NCI-H2227 (cell line): ENCODE measurements around the gene IQSEC3.
"Not testable (repeated sequence)": the region's sequence is repeated elsewhere in the genome, so short reads cannot be mapped to it uniquely, and the experiment has no call there.

Experiments used
- DNase-seq: peaks from one replicate; lab custom pipeline; 2025; ENCODE audit not compliant: unreplicated experiment; lab: John Stamatoyannopoulos, UW

Gene IQSEC3

DNA sequence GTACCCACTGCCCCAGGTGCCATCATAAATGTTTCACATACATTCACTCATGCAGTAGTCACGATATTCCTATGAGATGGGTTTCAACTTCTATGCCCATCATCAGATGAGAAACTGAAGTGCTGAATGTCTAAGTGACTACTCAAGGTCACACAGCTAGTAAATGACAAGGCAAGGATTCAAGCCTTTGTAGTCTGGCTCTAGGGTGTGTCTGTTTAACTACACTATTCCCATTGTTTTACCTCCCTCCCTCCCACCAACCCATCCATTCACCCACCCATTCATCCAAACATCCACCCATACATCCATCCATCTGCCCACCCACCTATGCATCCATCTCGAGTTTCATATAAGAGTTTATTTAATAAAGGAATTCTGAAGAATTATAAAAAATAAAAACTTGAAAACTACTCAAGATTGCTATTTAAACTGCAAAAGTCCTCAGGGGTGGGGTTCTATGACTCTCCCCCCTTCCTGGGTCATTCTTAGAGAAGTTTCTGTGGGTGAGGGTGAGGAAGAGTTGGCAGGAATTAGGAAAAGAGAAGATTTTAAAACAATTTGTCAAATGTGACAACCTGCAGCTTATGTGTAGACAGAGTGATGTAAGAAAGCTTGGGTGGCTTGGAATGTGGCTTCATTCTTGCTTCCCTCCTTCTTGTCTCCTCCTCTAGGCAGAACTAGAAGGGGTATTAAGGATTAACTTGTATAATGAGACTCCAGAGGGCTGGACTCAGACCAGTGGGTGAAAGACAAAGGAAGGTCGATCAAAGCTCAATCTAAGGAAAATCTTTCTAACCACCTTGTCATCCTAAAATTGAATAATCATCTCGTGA, 13.4 kb upstream of the IQSEC3 start:
- DNase-seq, result not testable (repeated sequence)

- DNase-seq, result no peak
Observed at GRCh38 chr12:53735-54730, 12.5 kb upstream of the IQSEC3 start.

DNA sequence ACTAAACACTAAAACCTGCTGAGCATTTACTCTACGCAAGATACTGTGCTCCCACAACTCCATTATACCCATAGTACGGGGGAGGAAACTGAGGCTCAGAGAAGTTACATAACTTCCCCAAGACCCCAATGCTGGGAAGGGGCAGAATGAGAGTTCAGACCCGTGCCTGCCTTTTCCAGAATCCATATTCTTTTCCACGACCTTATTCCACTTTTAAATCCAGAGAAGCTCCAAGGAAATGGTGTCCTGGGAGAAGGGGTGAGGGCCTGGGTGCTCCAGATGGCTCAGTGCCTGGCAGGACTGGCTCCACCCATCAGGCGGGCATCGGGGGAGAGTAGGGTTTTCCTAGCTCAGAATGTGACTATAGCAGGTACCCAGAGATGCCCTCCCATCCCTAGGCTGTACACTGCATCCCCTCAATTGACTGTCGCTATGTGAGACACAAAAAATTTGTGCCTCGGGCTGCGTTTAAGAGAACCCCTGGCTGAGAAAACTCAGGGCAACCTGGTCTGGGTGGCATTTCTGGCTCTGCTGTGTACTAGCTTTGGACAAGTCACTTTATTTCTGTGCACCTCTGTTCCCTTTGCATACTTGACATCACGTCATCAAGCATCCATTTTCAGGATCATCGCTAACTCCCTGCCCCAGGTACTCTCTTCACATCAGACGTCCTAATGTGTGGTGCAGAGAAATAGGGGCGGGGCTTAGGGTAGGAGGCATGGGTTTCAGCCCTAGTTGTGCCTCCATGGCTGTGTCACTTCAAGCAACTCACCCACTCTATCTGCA, 11.6 kb upstream of the IQSEC3 start:
- DNase-seq, result no peak

GRCh38 chr12:56683-57346, 9.8 kb upstream of the IQSEC3 start:
- DNase-seq, result no peak

- DNase-seq, result no peak
Observed at GRCh38 chr12:57539-57938, 9.0 kb upstream of the IQSEC3 start.

GRCh38 chr12:58832-59231, 7.7 kb upstream of the IQSEC3 start:
- DNase-seq, result no peak

GRCh38 chr12:61845-62244, 4.7 kb upstream of the IQSEC3 start:
- not testable (repeated sequence) for DNase-seq

- DNase-seq, result not testable (repeated sequence)
Observed at GRCh38 chr12:65491-66063, 990 bp upstream of the IQSEC3 start.

DNA sequence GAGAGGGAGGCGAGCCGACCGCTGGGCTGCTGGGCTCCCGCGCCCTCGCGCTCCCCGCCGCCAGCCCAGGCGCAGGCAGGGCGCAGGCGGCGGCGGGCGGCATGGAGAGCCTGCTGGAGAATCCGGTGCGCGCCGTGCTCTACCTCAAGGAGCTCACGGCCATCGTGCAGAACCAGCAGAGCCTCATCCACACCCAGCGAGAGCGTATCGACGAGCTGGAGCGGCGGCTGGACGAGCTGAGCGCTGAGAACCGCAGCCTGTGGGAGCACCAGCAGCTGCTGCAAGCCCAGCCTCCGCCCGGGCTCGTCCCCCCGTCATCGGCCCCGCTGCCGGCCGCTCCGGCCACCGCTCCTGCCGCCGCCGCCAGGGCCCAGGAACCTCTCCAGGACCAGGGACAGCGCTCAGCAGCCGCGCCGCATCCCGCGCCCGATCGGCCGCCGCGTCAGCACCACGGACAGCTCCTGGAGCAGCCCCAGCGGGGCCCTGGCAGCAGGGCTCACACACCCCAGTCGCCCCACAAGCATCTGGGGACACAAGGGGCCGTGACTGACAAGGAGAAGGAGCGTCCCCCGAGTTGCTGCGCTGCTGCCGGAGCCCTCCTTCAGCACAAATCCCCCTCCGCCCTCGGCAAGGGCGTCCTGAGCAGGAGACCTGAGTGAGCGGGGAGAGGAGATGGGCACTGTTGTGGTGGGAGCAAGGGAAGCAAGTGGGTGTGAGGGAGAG, 376 bp downstream of the IQSEC3 start:
- not testable (repeated sequence) for DNase-seq

GRCh38 chr12:69677-70076, 3.1 kb downstream of the IQSEC3 start:
- not testable (repeated sequence) for DNase-seq

GRCh38 chr12:70541-70940, 4.0 kb downstream of the IQSEC3 start:
- not testable (repeated sequence) for DNase-seq

DNA sequence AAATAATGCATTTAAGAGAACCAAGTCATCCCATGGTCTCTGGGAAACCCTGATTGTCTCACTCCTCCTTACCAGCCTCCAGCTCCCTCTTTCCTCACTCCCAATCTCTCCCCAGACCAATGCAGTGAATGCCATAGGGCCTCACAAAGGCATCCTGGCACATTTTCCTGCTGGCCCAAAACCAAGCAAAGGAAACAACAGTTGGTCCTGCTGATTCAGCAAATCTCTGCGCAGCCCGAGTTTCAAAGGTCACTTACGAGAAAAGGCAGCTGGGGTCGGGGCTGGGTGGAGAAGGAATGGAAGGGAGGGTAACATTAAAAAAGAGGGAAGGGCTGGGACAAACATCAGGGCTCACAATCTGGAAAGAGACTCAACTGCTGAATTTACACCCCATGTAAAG, 5.5 kb downstream of the IQSEC3 start:
- DNase-seq, result not testable (repeated sequence)

GRCh38 chr12:74420-75190, 8.0 kb downstream of the IQSEC3 start:
- not testable (repeated sequence) for DNase-seq

DNA sequence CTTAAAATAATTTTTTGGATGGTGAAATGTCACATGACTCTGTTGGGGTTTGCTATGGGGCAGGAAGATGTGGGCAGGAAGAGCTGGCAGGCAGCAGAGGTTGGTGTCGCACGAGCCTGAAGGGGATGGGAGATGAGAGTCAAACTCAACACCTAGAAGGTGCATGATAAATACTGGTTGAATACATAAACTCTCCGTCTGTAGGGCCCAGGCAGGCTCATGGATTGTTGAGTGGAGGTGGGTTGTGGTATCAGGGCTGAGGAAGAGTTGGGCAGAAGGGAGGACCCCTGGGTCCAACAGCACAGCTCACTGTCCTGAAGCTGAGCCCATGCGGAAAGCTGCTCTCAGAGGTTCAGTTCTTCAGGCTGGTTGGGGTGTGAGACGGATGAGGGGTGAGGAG, 9.0 kb downstream of the IQSEC3 start:
- DNase-seq, result not testable (repeated sequence)

DNA sequence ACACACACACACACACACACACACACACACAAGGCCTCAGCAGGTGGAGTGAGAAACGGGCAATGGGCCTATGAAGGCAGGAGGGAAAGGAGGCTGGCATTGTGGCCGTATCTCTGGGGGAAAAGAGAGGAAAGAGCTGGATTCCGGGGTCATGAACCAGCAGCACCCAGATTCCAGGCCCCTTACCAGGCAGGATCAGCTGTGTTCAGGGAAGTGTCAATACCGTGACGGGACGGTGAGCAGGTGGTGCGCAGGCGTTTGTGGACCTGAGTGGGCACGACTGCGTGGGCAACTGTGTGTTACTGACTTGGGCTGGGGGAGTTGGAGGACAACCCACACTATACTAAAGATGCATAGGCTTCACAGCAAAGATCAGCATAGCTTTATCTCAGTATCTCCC, 9.5 kb downstream of the IQSEC3 start:
- DNase-seq, result not testable (repeated sequence)

- not testable (repeated sequence) for DNase-seq
Observed at GRCh38 chr12:76551-76950, 10.0 kb downstream of the IQSEC3 start.

- DNase-seq, result not testable (repeated sequence)
Observed at GRCh38 chr12:77101-77719, 10.6 kb downstream of the IQSEC3 start.

- not testable (repeated sequence) for DNase-seq
Observed at GRCh38 chr12:77769-78383, 11.3 kb downstream of the IQSEC3 start.
